Activated T-helper 1 cell treated with anti-CD3 and anti-CD28 coated beads, Interleukin-2, amount 50 U/mL, for 16 hours (primary cell): ENCODE data around the gene USP3.
A peak's percentile ranks its signal among the peaks of the same experiment; 100 is the strongest.

Experiments
- DNase-seq, 2 donors: peaks; one replicate each; pipeline ENCODE4 v3.0.0-alpha.2; 2020; ENCODE audit warnings: low read depth in 1 of 2, low spot score in 1 of 2

The USP3 gene

DNA sequence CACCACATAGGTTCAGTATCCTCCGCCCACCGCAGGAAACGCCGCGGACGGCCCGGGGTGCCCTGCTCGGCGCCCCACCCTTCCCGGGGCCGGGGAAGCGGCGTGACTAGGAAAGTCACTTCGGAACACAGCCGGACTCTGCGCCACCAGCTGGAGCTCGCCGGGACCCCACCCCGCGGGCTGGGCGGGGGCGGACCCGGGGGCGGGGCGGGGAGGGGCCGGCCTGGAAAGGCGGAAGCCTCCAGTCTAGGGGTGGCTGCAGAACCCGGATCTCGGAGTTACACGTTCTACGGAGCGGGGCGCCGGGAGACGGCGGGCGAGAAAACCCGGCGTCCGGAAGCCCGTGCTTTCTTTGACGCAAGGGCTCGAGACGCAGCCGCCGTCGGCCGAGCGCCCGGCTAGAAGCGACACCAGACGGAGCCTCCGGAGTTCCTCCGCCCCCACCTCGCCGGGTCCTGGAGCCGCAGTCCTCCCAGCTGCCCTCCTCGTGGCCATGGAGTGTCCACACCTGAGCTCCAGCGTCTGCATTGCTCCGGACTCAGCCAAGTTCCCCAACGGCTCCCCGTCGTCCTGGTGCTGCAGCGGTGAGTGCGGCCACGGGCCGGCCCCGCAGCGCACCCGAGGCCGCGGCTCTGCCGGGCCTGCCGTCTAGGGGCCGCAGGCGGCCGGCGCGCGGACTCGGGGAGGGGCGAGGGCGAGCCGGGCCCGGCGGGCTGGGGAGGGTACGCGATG, at the start of gene USP3:
USP3 (plus strand) TSS at position 347 of the 732 bp plus-strand sequence; CDS start at position 494, 147 bp downstream.
- DNase-seq, result peak; percentile 84 to 90

DNA sequence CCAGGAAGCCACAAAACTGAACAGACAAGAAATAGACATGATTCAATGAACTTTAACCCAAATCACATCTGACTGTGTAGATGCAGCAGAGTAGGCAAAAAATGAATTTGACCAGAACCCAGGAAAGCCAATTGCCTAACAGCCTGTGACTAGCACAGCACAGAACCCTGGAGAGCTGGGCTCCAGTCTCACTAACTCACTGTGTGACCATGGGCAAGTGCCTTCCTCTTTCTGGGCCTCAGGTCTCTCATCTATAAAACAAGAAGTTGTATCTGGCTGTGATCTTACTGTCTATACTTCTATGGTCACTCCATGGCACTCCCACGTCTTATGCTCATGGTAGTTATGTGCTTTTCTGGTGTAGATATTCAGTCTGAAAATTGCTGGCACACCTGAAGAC, 48.1 kb upstream of the USP3 start:
- no peak for DNase-seq

DNA sequence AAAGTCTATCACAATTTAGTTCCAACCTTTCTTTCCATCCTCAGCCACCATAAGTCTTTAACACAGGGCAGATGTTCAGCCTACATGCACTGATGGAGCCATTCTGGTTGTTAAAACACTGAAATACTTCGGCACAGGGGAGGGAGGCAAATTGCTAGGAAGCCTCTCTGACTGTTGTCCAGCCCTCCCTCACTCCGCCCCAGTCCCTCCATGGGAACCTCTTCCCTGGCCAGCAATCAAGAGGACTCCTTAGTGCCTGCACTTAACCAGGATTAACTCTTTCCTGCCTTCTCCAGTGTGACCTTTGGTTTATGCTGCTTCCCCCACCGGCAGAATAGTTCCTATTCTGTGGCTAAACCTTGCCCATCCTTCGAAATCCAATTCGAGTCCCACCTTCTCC, 47.0 kb upstream of the USP3 start:
- DNase-seq, result no peak

DNA sequence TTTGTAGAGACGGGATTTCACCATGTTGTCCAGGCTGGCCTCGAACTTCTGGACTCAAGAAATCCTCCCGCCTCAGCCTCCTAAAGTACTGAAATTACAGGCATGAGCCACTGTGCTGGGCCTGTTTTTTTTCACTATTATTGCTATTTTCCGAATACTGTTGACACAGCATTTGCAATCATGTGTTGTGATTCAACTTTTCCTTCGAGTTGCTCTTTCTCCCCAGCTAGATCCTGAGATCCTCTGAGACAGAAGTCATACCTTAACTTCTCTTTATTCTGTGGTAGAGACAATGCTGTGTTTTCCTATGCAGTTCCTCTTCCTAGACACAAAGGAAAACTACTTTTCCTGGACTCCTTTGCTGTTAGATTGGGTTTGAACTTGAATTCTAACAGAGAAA, 46.4 kb upstream of the USP3 start:
- DNase-seq, result no peak

DNA sequence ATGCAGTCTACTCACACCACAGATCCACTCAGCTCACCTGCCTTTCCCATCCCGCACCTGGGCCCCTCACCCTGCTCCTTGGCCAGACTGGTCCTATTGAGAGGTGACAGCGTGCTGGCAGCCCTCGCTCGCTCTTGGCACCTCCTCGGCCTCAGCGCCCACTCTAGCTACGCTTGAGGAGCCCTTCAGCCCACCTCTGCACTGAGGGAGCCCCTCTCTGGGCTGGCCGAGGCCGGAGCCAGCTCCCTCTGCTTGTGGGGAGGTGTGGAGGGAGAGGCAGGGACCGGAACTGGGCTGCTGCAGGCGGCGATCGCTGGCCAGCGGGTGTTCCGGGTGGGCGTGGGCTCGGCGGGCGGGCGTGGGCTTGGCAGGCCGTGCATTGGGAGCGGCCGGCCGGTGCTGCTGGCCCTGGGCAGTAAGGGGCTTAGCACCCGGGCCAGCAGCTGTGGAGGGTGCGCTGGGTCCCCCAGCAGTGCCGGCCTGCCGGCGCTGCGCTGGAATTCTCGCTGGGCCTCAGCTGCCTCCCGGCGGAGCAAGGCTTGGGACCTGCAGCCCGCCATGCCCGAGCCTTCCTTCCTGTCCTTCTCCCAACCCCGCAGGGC, 45.5 kb upstream of the USP3 start:
- DNase-seq, result no peak

GRCh38 chr15:63460210-63461155, 43.9 kb upstream of the USP3 start:
- no peak for DNase-seq

DNA sequence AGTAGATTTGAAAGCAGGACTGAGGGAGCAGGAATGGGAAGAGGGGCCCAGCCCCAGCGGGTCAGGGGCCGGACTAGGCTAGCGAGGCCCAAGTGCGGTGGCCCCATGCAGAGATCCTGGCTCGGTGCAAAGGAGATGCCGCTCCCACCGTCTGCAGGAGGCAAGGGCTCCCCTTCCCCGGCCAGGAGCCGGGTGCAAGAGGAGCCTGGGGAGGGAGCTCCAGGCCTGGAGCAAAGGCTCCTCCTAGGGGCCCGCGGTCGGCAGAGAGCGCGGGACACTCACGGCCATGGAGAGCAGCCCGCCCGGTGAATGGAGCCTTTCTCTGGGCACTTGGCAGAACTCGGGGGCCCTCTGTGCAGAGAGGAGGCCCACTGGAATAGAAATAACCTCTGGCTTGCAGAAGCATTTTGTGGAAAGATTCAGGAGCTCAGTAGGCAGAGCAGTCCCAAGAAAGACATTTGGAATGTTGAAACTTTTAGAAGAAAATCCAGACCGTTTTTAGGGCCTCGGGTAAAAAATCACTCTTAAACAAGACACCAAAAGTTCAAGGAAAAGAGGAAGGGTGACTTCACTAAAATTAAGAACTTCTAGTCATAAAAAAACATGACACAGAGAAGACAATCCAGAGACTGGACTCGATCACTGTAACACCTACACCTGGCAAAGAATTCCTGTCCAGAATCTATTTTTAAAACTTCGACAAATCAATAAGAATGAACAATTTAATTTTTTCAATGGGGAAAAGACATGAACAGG, 43.0 kb upstream of the USP3 start:
- DNase-seq, result no peak

GRCh38 chr15:63462088-63462487, 42.3 kb upstream of the USP3 start:
- DNase-seq, result no peak

- no peak for DNase-seq
Observed at GRCh38 chr15:63463036-63463435, 41.4 kb upstream of the USP3 start.

GRCh38 chr15:63463793-63464192, 40.6 kb upstream of the USP3 start:
- no peak for DNase-seq

DNA sequence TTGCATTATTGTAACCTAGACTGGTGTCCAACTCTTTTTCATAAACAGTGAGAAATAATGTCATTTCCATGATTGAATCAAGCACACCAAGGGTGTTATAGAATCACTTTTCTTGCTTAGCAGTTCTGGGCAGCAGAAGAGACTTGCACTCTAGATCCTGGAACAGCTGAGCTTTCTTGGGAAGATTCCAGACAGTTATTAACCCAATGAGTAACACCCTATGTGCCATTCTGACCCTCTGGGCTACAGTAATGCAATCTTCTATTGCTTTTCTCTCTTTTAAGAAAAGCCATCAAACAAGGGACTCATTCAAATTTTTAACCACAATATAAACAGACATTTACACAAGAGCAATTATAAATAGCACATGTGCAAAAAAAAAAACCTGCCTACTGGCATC, 39.3 kb upstream of the USP3 start:
- DNase-seq, result no peak

GRCh38 chr15:63466378-63467192, 37.8 kb upstream of the USP3 start:
- DNase-seq, result peak in 1 of 2 donors; percentile 20

DNA sequence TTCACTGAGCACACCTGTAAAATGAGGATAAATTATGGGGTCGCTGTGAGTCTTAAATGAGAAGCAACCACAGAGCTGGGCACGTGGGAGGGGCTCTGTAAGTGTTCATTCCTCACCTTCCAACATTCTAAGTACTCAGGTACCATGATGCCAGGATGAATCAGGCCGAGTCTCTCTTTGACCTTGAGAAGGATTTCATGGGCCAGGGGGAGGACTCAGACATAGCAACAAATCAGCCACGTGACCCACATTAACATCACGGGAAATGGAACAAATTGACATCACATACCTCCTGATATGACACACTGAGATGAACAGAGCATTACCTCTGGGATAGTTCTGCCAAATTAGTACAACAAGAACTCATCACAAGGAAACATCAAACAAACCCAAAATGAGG, 35.2 kb upstream of the USP3 start:
- DNase-seq, result no peak

DNA sequence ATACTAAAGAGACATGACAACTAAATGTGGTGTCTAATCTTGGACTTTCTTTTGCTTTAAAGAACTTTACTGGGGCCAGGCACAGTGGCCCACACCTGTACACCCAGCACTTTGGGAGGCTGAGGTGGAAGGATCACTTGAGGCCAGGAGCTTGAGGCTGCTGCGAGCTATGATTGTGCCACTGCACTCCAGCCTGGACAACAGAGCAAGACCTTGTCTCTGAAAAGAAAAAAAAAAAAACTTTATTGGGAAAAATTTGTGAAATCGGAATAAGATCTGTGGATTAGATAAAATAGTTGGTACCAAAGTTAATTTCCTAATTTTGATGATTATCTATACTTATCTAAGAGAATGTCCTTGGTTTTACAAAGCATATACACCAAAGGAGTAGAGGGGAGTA, 34.4 kb upstream of the USP3 start:
- no peak for DNase-seq

DNA sequence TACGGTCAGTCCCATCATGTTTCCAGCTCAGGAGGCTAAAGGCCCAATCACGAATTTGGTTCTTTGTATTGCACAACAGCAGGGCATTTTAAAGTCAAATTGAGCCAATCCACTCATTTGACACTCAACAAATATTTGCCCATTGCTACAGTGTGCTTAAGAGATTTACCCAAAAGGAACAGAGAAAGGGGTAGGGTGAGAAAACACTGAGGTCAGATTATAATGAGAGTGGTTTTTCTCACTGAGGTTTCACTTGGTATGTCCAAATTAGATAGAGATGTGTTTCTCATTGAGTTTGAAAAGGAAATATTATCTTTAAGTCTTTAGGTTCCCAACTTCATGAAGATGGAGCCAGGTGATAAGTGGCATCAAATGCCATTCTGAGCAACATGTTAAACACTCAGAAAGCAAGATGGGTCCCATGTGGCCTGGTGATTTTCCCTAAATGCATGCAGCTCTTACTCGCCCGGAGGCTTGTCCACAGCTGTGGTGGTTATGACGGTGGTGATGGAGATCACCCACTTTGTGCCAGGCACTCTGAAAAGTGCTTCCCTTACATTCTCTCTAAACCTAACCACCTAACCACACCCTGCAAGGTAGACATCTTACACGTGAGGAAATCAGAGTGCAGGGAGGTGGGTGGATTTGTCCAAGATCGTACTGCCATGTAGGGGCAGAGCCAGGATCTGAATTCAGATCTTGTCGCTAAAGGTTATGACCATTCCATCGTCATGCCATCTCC, 31.2 kb upstream of the USP3 start:
- DNase-seq, result no peak

DNA sequence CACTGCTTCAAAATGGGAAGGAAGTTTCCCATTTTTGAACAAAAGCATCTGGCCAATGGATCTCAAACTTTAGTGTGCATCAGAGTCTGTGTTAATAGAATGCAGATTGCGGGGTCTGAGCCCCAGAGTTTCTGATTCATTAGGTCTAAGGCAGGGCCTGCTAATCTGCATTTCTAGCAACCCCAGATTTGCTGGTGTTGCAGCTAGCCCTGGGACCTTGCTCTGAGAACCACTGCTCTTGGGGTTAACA, 30.7 kb upstream of the USP3 start:
- no peak for DNase-seq

- DNase-seq, result peak in 1 of 2 donors; percentile 43
Observed at GRCh38 chr15:63473999-63474809, 30.2 kb upstream of the USP3 start.

- DNase-seq, result no peak
Observed at GRCh38 chr15:63474810-63475316, 29.5 kb upstream of the USP3 start.

DNA sequence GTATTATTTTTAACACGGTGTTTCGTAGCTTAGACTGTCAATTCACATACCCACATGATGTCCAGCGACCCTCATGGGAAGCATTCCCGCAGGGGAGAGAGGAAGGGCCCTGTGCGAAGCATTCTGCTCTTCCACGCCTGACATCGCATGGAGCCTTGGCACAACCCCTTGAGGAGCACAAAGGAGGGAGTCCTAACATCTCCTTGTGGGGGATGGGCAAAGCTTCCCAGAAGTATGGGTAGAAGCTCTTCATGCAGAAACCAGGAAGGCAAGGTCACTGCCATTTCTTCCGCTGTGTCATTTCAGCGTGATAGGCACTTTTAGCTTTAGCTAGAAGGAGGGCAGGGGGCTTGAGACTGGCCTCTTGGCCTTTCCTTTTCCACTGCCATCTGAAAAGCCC, 28.7 kb upstream of the USP3 start:
- DNase-seq, result no peak
